ENCODE measurements around the gene BCL2L15.

The BCL2L15 gene

GRCh38 chr1:113905435-113905861 lies 18.1 kb upstream of the BCL2L15 start:
- DNase-seq = no peak

- DNase-seq = peak; percentile 99 to 100 (median 100)
Measured at GRCh38 chr1:113904674-113905434, 17.5 kb upstream of the BCL2L15 start, which contains the start of the genes AP4B1 and DCLRE1B. Gene AP4B1, minus strand, starts transcription at chr1:113904799. Its CDS starts 82 bp downstream, at chr1:113904717. Gene DCLRE1B, plus strand, starts transcription at chr1:113905326. Its CDS starts 261 bp downstream, at chr1:113905587.

GRCh38 chr1:113904293-113904673 lies 16.9 kb upstream of the BCL2L15 start:
- DNase-seq = peak; percentile 52 to 78 (median 60)

- no peak for DNase-seq
Measured at GRCh38 chr1:113903501-113904292, 16.3 kb upstream of the BCL2L15 start.

GRCh38 chr1:113901191-113901590 lies 13.8 kb upstream of the BCL2L15 start:
- DNase-seq = no peak

- DNase-seq = no peak
Measured at GRCh38 chr1:113899111-113899510, 11.7 kb upstream of the BCL2L15 start.

- DNase-seq = peak; percentile 31 to 72 (median 56)
Measured at GRCh38 chr1:113898241-113898814, 10.9 kb upstream of the BCL2L15 start.

GRCh38 chr1:113895961-113896360 lies 8.6 kb upstream of the BCL2L15 start:
- no peak for DNase-seq

- no peak for DNase-seq
Measured at GRCh38 chr1:113895098-113895497, 7.7 kb upstream of the BCL2L15 start.

GRCh38 chr1:113893267-113893666 lies 5.9 kb upstream of the BCL2L15 start:
- no peak for DNase-seq

GRCh38 chr1:113891631-113892220 lies 4.3 kb upstream of the BCL2L15 start:
- no peak for DNase-seq

GRCh38 chr1:113890816-113891215 lies 3.4 kb upstream of the BCL2L15 start:
- no peak for DNase-seq

- DNase-seq = no peak
Measured at GRCh38 chr1:113886417-113887401, 672 bp downstream of the BCL2L15 start.

- DNase-seq = no peak
Measured at GRCh38 chr1:113881661-113882060, 5.7 kb downstream of the BCL2L15 start.

- DNase-seq = no peak
Measured at GRCh38 chr1:113879739-113880038, 7.7 kb downstream of the BCL2L15 start.

GRCh38 chr1:113876176-113876575 lies 11.2 kb downstream of the BCL2L15 start:
- DNase-seq = no peak

- no peak for DNase-seq
Measured at GRCh38 chr1:113875714-113876113, 11.7 kb downstream of the BCL2L15 start.

GRCh38 chr1:113874012-113874879 lies 13.1 kb downstream of the BCL2L15 start:
- peak in 3 of 4 experiments; percentile 39 to 54 (median 44) for DNase-seq

GRCh38 chr1:113872219-113872935 lies 15.0 kb downstream of the BCL2L15 start:
- peak; percentile 74 to 90 (median 80) for DNase-seq

- DNase-seq = peak; percentile 86 to 95 (median 90)
Measured at GRCh38 chr1:113871597-113872113, 15.7 kb downstream of the BCL2L15 start, which contains the start of gene PTPN22. Gene PTPN22, minus strand, starts transcription at chr1:113871712.

Data from suppressor macrophage (primary cell).